Activated naive CD8-positive, alpha-beta T cell treated with anti-CD3 and anti-CD28 coated beads for 36 hours (primary cell): ENCODE data around the gene DUSP9. TPM values are rescaled to one million over a fixed set of nuclear protein-coding genes. Genes with fewer than 3 reads are reported as not detected.
A peak's percentile ranks its signal among the peaks of the same experiment; 100 is the strongest.
"Not testable (repeated sequence)": the region's sequence is repeated elsewhere in the genome, so short reads cannot be mapped to it uniquely, and the experiment has no call there.

Experiments
- DNase-seq: peaks from one replicate; pipeline ENCODE4 v3.0.0; 2021
- H3K27ac Mint-ChIP-seq: one replicate; pipeline ENCODE4 v1.8.0; 2022; ENCODE audit warnings: mild to moderate bottlenecking, moderate library complexity, mixed read lengths
- H3K27me3 Mint-ChIP-seq: one replicate; pipeline ENCODE4 v1.8.0; 2022; ENCODE audit warnings: mild to moderate bottlenecking, mixed read lengths
- H3K36me3 Mint-ChIP-seq: one replicate; pipeline ENCODE4 v1.8.0; 2021; ENCODE audit warnings: mild to moderate bottlenecking, mixed read lengths
- H3K4me1 Mint-ChIP-seq: one replicate; pipeline ENCODE4 v1.8.0; 2021; ENCODE audit warnings: mixed read lengths
- H3K4me3 Mint-ChIP-seq: one replicate; pipeline ENCODE4 v1.8.0; 2022; ENCODE audit warnings: mild to moderate bottlenecking, moderate library complexity, mixed read lengths
- H3K9me3 Mint-ChIP-seq: one replicate; pipeline ENCODE4 v1.8.0; 2022; ENCODE audit warnings: mixed read lengths
- total RNA-seq, 2 experiments: library from RNA; stranded (reverse); gene quantifications; one replicate each; pipeline ENCODE4 v1.2.3, GENCODE V29; 2021

DUSP9 gene
- total RNA-seq, 2 experiments from 2014 or later, result 0.08 to 0.23 TPM

GRCh38 chrX:153685156-153685536 lies 38.1 kb downstream of the DUSP9 start:
- Mint-ChIP-seq H3K27me3 (peaks cover 12% of the 10 kb centered on the region), H3K4me3 (no peak overlapping the region), H3K9me3 (peaks cover 2% of the 10 kb centered on the region), H3K36me3 (no peaks in the 10 kb centered on the region), H3K4me1 (no peaks in the 10 kb centered on the region), H3K27ac (no peak overlapping the region)
- DNase-seq, result no peak

- Mint-ChIP-seq H3K4me1 (no peaks in the 10 kb centered on the region), H3K4me3 (no peak overlapping the region), H3K27me3 (peaks cover 12% of the 10 kb centered on the region), H3K27ac (no peak overlapping the region), H3K36me3 (no peaks in the 10 kb centered on the region), H3K9me3 (peaks cover 2% of the 10 kb centered on the region)
- no peak for DNase-seq
These were observed 39.0 kb downstream of the DUSP9 start for GRCh38 chrX:153685751-153686696.

- no peaks in the 10 kb centered on the region for H3K36me3 Mint-ChIP-seq
- peaks cover 12% of the 10 kb centered on the region for H3K27me3 Mint-ChIP-seq
- no peak overlapping the region for H3K27ac Mint-ChIP-seq
- DNase-seq, result no peak
- H3K4me1 Mint-ChIP-seq, result no peaks in the 10 kb centered on the region
- H3K4me3 Mint-ChIP-seq, result no peak overlapping the region
- peaks cover 2% of the 10 kb centered on the region for H3K9me3 Mint-ChIP-seq
These were observed 39.7 kb downstream of the DUSP9 start for GRCh38 chrX:153686711-153687110.

GRCh38 chrX:153687121-153688039 lies 40.4 kb downstream of the DUSP9 start, which contains the start of gene SLC6A8:
TSS of gene SLC6A8 (plus strand) at chrX:153687926. CDS start at chrX:153688575, 649 bp downstream.
- Mint-ChIP-seq H3K9me3 (peaks cover 2% of the 10 kb centered on the region), H3K36me3 (no peaks in the 10 kb centered on the region), H3K4me3 (peak within 1 kb of the TSS; percentile 77), H3K27ac (no peak within 1 kb of the TSS), H3K27me3 (peaks cover 12% of the 10 kb centered on the region), H3K4me1 (no peaks in the 10 kb centered on the region)
- DNase-seq, result peak; percentile 26

GRCh38 chrX:153688071-153688470 lies 41.1 kb downstream of the DUSP9 start:
- peaks cover 12% of the 10 kb centered on the region for H3K27me3 Mint-ChIP-seq
- no peaks in the 10 kb centered on the region for H3K4me1 Mint-ChIP-seq
- peaks cover 2% of the 10 kb centered on the region for H3K9me3 Mint-ChIP-seq
- DNase-seq, result no peak
- H3K4me3 Mint-ChIP-seq, result no peak overlapping the region
- H3K27ac Mint-ChIP-seq, result no peak overlapping the region
- H3K36me3 Mint-ChIP-seq, result no peaks in the 10 kb centered on the region

- no peak for DNase-seq
- Mint-ChIP-seq H3K27me3 (peaks cover 12% of the 10 kb centered on the region), H3K4me1 (no peaks in the 10 kb centered on the region), H3K27ac (no peak overlapping the region), H3K9me3 (peaks cover 2% of the 10 kb centered on the region), H3K36me3 (no peaks in the 10 kb centered on the region), H3K4me3 (no peak overlapping the region)
These were observed 41.5 kb downstream of the DUSP9 start for GRCh38 chrX:153688506-153688905.

- no peaks in the 10 kb centered on the region for H3K36me3 Mint-ChIP-seq
- no peaks in the 10 kb centered on the region for H3K4me1 Mint-ChIP-seq
- no peak for DNase-seq
- H3K27me3 Mint-ChIP-seq, result peaks cover 12% of the 10 kb centered on the region
- H3K27ac Mint-ChIP-seq, result no peak overlapping the region
- H3K9me3 Mint-ChIP-seq, result no peaks in the 10 kb centered on the region
- H3K4me3 Mint-ChIP-seq, result no peak overlapping the region
These were observed 42.0 kb downstream of the DUSP9 start for GRCh38 chrX:153688911-153689590.

GRCh38 chrX:153689654-153690465 lies 42.9 kb downstream of the DUSP9 start:
- DNase-seq, result no peak
- Mint-ChIP-seq H3K4me3 (no peak overlapping the region), H3K27me3 (peaks cover 12% of the 10 kb centered on the region), H3K27ac (no peak overlapping the region), H3K36me3 (no peaks in the 10 kb centered on the region), H3K4me1 (no peaks in the 10 kb centered on the region), H3K9me3 (no peaks in the 10 kb centered on the region)

GRCh38 chrX:153690466-153690865 lies 43.5 kb downstream of the DUSP9 start:
- Mint-ChIP-seq H3K9me3 (no peaks in the 10 kb centered on the region), H3K27ac (no peak overlapping the region), H3K36me3 (no peaks in the 10 kb centered on the region), H3K4me1 (no peaks in the 10 kb centered on the region), H3K27me3 (peaks cover 12% of the 10 kb centered on the region), H3K4me3 (no peak overlapping the region)
- DNase-seq, result no peak

GRCh38 chrX:153691032-153691827 lies 44.2 kb downstream of the DUSP9 start:
- H3K9me3 Mint-ChIP-seq, H3K36me3 Mint-ChIP-seq, H3K27me3 Mint-ChIP-seq, DNase-seq, H3K4me1 Mint-ChIP-seq, H3K27ac Mint-ChIP-seq, H3K4me3 Mint-ChIP-seq: not testable (repeated sequence)

- Mint-ChIP-seq H3K4me1 (no peaks in the 10 kb centered on the region), H3K27ac (no peak overlapping the region), H3K9me3 (no peaks in the 10 kb centered on the region), H3K36me3 (no peaks in the 10 kb centered on the region), H3K27me3 (peaks cover 3% of the 10 kb centered on the region), H3K4me3 (no peak overlapping the region)
- no peak for DNase-seq
These were observed 45.0 kb downstream of the DUSP9 start for GRCh38 chrX:153692003-153692402.

- H3K9me3 Mint-ChIP-seq, result no peaks in the 10 kb centered on the region
- no peak overlapping the region for H3K27ac Mint-ChIP-seq
- H3K36me3 Mint-ChIP-seq, result no peaks in the 10 kb centered on the region
- no peaks in the 10 kb centered on the region for H3K27me3 Mint-ChIP-seq
- no peak overlapping the region for H3K4me3 Mint-ChIP-seq
- H3K4me1 Mint-ChIP-seq, result no peaks in the 10 kb centered on the region
- no peak for DNase-seq
These were observed 45.7 kb downstream of the DUSP9 start for GRCh38 chrX:153692611-153693156.
